ENCODE results near the gene CBLB.
"Not testable (repeated sequence)": the region's sequence is repeated elsewhere in the genome, so short reads cannot be mapped to it uniquely, and the experiment has no call there.

The CBLB gene

GRCh38 chr3:105731686-105732085, 137.1 kb downstream of the CBLB start:
- no peak for DNase-seq (ENCODE audit: low read depth, low spot score)
- H3K4me3 ChIP-seq (ENCODE audit: low read length) = no peak overlapping the region

GRCh38 chr3:105730801-105731354, 137.9 kb downstream of the CBLB start:
- DNase-seq (ENCODE audit: low read depth, low spot score) = no peak
- no peak overlapping the region for H3K4me3 ChIP-seq (ENCODE audit: low read length)

- DNase-seq (ENCODE audit: low read depth, low spot score) = no peak
- H3K4me3 ChIP-seq (ENCODE audit: low read length) = no peak overlapping the region
These were observed 139.1 kb downstream of the CBLB start for GRCh38 chr3:105729667-105730066.

DNA sequence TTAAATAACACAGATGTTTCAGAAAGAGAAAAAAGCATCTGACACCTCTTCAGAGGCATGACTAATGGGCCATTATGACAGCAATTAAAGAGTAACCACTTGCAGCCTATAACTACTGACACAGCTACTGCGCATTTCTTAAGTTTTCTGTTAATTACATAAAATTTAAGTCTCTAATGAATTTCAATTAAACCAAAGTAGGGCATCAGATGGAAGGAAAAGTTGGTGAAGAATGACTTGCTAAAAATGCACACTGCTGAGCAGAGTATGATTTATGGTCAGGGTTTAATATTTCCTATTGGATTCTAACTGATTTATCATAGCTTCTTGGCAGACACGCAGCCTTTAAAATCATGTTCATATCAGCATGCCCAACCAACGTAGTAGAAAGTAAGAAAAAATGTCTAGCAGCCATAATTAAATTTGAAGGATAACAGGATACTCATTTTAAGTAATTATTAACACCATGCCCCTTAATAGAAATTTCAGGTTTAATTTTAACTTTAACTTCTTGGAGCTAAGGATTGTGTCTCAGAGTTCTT, 140.0 kb downstream of the CBLB start:
- no peak for DNase-seq (ENCODE audit: low read depth, low spot score)
- no peak overlapping the region for H3K4me3 ChIP-seq (ENCODE audit: low read length)

DNA sequence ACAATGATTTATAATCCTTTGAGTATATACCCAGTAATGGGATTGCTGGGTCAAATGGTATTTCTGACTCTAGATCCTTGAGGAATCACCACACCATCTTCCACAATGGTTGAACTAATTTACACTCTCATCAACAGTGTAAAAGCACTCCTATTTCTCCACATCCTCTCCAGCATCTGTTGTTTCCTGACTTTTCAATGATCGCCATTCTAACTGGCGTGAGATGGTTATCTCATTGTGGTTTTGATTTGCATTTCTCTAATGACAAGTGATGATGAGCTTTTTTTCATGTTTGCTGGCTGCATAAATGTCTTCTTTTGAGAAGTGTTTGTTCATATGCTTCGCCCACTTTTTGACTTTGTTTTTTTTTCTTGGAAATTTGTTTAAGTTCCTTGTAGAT, 141.8 kb downstream of the CBLB start:
- not testable (repeated sequence) for H3K4me3 ChIP-seq (ENCODE audit: low read length); DNase-seq (ENCODE audit: low read depth, low spot score)

DNA sequence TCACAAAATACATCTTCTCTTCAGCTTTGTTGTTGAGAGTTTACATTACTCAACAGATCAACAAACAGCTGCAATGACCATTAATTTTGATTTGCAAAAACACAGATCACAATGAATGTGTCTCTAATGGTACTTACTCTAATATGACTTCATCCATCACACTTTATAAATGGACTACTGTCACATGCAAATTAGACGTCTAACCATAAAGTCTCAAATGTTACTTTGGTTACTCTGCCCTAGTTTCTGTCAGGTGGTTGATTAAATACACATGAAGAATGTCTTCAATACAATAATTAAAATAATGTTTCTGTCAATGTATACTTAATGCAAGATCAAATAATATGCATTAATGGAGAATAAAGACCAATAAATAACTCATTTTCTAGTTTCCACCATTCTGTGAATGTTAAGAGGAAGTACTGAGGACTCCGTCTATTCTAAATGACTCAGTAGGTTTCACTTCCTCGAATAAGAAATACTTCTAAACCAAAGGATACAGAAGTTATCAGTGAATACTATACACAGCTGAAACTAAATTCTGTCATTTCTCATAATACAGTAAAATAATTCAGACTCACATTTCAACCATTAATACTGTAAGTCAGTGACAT, 145.8 kb downstream of the CBLB start:
- DNase-seq (ENCODE audit: low read depth, low spot score) = no peak
- H3K4me3 ChIP-seq (ENCODE audit: low read length) = no peak overlapping the region

DNA sequence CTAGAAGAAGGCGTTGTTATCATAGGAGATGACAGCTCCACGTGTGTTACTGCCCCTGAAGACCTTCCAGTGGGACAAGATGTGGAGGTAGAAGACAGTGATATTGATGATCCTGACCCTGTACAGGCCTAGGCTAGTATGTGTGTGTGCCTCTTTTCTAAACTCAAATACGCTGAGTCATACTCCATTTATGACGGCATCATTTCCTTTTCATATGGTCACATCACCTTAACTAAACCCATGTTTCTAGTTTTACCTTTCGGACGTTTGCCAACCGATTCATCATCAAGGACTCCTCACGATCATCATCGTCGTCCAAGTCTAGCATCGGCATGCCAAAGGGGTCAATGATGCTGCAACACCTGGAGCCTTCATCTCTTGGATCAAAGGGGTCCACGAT, 149.0 kb downstream of the CBLB start:
- no peak for DNase-seq (ENCODE audit: low read depth, low spot score)
- no peak overlapping the region for H3K4me3 ChIP-seq (ENCODE audit: low read length)

DNA sequence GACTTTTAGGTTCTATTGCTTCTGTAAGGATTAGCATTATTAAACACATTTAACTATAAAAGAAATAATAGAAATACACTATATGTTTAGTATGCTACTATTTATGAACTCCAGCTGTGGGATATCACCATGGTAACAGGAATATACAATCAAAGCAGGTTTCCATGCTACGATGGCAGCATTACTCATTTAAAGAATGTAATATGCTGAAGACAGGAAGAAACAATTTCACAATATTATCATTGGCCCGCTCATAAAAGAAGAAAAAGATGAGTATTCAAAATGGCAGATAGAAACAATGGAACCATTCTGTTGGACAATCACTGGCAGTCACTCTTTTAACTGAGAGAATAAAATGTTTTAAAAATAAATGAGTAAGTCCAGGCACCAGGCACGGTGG, 153.4 kb downstream of the CBLB start:
- H3K4me3 ChIP-seq (ENCODE audit: low read length) = no peak overlapping the region
- no peak for DNase-seq (ENCODE audit: low read depth, low spot score)

- DNase-seq (ENCODE audit: low read depth, low spot score) = no peak
- H3K4me3 ChIP-seq (ENCODE audit: low read length) = no peak overlapping the region
These were observed 154.4 kb downstream of the CBLB start for GRCh38 chr3:105714453-105714852.

DNA sequence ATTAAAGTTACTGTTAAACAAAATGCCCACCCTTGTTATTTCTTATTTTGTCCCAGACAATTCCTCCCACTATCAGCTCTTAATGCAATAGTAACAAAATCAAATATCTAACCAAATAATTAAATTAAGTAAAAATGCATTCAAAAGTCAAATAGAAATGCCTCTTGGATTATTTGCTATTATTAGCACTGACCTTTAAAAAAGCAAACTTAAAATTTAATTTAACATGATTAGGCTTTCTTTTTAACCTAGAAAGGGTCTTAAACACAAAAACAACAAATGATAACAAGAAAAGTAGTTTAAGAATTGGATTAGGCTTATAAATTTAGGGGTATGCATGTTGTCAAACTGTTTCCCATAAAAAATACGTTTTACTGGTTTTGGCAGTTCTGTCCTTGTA, 159.8 kb downstream of the CBLB start:
- H3K4me3 ChIP-seq (ENCODE audit: low read length) = no peak overlapping the region
- no peak for DNase-seq (ENCODE audit: low read depth, low spot score)

DNA sequence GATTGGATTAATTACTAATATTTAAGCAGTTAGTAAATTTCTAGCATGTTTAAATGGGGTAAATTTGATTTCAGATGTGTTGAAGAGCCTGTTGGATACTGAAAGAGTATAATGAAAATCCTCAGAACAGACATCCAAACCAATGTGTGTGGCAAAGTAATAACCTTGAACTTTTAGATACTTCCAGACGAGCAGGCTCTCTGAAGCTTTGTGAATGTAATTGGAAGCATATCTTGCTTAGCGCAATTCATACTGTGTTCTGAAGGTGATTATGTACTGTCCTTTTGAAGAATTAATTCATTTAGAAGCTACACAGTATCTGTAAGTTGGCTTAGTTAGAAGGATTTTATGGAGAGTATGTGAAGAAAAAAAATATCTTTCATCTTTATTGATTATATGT, 161.8 kb downstream of the CBLB start:
- no peak overlapping the region for H3K4me3 ChIP-seq (ENCODE audit: low read length)
- DNase-seq (ENCODE audit: low read depth, low spot score) = no peak

DNA sequence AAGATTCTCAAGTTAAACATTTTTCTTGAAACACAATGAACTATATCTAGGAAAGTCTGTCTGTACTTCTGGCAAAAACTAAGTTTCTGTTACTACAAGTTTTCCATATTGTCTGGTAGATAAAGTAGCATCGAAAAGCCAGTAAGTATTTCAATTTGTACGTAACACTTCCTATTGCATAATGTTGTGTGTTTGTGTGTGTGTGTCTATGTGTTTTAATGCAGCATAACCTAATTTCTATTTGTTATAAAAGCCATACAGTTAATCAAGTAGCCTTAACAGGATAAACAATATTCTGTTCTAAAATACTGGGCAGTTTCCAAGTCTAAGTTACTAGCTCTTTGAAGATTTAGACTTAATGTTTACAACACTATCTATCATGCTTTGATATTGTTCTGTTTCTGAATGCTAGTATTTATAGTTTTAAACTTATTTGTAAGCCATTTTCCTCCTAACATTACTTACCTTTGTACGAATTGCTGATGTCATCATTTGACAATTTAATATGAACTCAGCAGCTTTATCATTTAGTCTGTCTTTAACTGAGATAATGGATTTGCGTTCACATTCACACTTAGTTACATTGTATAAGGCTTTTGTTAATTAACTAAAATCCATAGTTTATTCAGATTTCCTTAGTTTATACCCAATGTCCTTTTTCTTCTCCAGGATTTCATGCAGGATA, 163.9 kb downstream of the CBLB start:
- no peak overlapping the region for H3K4me3 ChIP-seq (ENCODE audit: low read length)
- no peak for DNase-seq (ENCODE audit: low read depth, low spot score)

DNA sequence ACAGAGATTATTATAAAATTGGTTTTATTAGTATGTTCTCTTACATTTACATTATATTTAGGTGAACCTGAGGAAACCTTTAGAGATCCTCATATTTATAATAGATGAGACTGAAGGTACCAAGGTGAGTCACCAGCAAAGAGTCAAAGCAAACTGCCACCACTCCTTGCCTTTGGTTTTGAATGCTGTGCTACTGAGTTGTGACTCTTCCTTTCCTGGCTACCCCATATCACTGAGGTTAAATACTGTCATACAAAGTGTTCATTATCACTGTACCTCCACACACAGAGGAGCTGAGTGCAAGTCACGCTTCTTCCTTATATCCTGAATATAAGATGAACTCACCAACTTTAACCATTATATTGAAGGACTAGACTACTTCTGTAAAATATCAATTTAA, 168.2 kb downstream of the CBLB start:
- H3K4me3 ChIP-seq (ENCODE audit: low read length) = no peak overlapping the region
- DNase-seq (ENCODE audit: low read depth, low spot score) = no peak

DNA sequence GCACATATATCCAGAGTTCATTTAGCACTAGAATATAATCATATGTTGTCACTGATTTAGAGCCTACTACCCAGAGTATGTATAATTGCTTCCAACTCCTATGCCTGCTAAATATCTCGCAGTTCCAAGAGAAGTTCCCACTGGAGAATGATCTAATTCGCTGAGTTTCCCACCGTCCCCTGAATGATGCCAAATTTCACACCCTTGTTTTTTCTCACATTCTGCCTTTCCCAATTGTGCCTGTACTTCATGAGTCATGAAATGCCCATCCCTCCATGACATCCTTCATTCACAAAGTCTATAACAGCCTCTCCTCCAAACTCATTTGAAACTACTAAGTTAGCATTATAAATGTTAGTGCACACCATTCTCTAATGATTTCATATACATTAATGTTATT, 177.2 kb downstream of the CBLB start:
- no peak for DNase-seq (ENCODE audit: low read depth, low spot score)
- H3K4me3 ChIP-seq (ENCODE audit: low read length) = no peak overlapping the region

- no peak overlapping the region for H3K4me3 ChIP-seq (ENCODE audit: low read length)
- DNase-seq (ENCODE audit: low read depth, low spot score) = no peak
These were observed 177.8 kb downstream of the CBLB start for GRCh38 chr3:105691053-105691452.

DNA sequence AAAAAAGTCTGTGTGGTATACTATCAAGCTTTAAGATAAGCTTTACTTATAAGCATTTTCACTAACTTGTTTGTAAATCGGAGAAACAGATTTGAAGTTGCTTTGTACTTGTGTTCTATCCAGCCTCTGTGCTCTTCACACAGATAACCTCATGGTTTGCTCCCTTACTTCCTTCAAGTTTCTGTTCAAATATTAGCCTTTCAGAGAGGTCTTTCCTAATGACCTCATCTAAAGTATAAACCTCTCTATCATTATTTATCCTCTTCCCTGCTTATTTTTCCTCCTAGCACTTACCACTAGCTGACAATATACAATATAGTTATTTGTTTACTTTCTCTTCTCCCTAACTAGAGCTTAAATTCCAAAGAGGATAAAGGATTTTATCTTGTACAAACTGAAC, 180.0 kb downstream of the CBLB start:
- no peak for DNase-seq (ENCODE audit: low read depth, low spot score)
- H3K4me3 ChIP-seq (ENCODE audit: low read length) = no peak overlapping the region

DNA sequence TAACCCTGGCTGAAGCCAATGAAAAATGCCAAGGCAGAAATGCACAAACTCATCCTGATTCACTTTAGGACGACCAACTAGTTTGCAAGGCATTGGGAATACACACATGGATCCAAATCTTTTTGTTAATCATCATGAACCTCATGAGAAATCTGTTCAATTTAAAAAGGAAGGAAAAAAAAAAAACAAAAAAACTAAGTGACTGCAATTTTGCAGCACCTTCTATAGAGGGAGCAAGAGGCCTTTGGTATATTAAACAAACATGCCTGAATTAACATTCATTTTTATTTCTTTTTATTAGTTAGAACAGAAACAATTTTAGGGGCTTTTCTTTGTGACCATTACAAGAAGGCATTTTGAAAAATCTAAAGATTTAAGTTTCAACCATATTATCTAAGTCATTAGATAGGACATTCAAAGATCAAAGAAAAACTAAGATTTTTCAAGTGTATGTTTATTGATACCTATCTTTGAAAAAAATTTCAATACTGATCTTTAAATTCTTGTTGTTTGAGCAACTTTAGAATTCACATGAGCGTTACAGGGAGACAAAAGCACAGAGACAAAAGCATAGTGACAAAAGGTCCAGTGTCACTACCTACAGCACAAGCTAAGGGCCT, 182.4 kb downstream of the CBLB start:
- no peak overlapping the region for H3K4me3 ChIP-seq (ENCODE audit: low read length)
- DNase-seq (ENCODE audit: low read depth, low spot score) = peak; percentile 9

DNA sequence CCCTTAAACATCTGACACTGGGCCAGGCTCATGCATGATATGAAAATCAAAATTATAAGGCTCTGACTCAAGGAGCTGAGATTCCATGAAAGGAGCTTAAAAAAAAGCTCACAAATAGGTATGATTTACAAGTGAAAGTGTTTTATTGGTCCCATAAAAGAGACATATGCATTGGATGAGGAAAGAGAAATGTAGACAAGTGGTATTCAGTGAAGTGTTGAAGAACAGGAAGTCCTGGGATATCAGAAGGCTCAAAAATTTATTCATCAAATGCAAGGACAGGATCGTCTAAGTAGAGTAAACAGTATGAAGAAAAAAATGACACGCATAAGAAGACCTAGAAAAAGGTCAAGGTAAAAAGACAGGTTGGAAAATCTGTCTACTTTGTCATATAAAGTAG, 188.9 kb downstream of the CBLB start:
- DNase-seq (ENCODE audit: low read depth, low spot score) = no peak
- no peak overlapping the region for H3K4me3 ChIP-seq (ENCODE audit: low read length)

DNA sequence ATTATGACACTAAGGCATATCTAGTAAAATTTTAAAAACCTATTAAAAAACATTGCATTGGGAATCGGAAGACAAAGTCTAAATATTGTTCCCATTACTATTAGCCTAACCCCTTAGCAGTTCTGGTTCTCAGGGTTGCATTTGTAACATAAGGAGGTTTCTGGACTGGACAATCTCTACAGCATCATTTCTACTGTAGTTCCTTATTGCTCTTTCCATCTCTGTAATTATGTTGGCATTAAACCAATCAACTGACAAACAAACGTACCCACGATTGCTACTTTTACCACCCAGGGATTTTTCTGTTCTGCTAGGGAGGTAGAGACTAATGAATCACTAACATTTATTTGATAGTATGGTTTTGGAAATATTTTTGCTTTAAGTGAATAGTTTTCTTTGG, 190.8 kb downstream of the CBLB start:
- DNase-seq (ENCODE audit: low read depth, low spot score) = no peak
- no peak overlapping the region for H3K4me3 ChIP-seq (ENCODE audit: low read length)

GRCh38 chr3:105676621-105677300, 192.1 kb downstream of the CBLB start:
- no peak for DNase-seq (ENCODE audit: low read depth, low spot score)
- H3K4me3 ChIP-seq (ENCODE audit: low read length) = no peak overlapping the region
